Neural cell (in vitro differentiated cells): Measurements from ENCODE around the gene LDB2. TPM values are rescaled to one million over a fixed set of nuclear protein-coding genes. Genes with fewer than 3 reads are reported as not detected.

Experiments used
- H2AFZ ChIP-seq: fragments of 200-600, 300-800 bp; sonication (generic), shearing (Covaris generic); 2 replicates; pipeline ENCODE4 v1.6.0; 2014; ENCODE audit warnings: low read depth, mild to moderate bottlenecking, antibody characterized with exemption, low read length, moderate library complexity
- H3F3A ChIP-seq: fragments of 200-600 bp; shearing (Covaris generic); 2 replicates; pipeline ENCODE4 v1.6.1; 2016; ENCODE audit warnings: mild to moderate bottlenecking, moderate library complexity, mixed read lengths, antibody characterized with exemption, low read length; ENCODE audit not compliant: insufficient read depth, poor library complexity, severe bottlenecking
- H3K27ac ChIP-seq: fragments of 200-600, 300-800 bp; sonication (generic), shearing (Covaris generic); 2 replicates; pipeline ENCODE4 v1.5.1; 2014; ENCODE audit warnings: mild to moderate bottlenecking, low read length, moderate library complexity
- H3K27me3 ChIP-seq: fragments of 300-800, 200-600 bp; sonication (generic), shearing (Covaris generic); 2 replicates; pipeline ENCODE4 v1.6.0; 2014; ENCODE audit warnings: mild to moderate bottlenecking, low read depth, low read length, moderate library complexity; ENCODE audit not compliant: insufficient read depth
- H3K36me3 ChIP-seq: fragments of 300-800, 200-600 bp; sonication (generic), shearing (Covaris generic); 2 replicates; pipeline ENCODE4 v1.5.1; 2014; ENCODE audit warnings: mild to moderate bottlenecking, antibody characterized with exemption, low read length, moderate library complexity; ENCODE audit not compliant: insufficient read depth
- H3K4me2 ChIP-seq: fragments of 300-800, 200-600 bp; sonication (generic), shearing (Covaris generic); 2 replicates; pipeline ENCODE4 v1.6.0; 2014; ENCODE audit warnings: mild to moderate bottlenecking, low read length
- H3K4me3 ChIP-seq: fragments of 300-800, 200-600 bp; sonication (generic), shearing (Covaris generic); 2 replicates; pipeline ENCODE4 v1.5.1; 2014; ENCODE audit warnings: mild to moderate bottlenecking, low read length, moderate library complexity
- H3K79me2 ChIP-seq: fragments of 200-600 bp; shearing (Covaris generic); replicated peaks from 2 replicates; pipeline ENCODE4 v1.6.0; 2014; ENCODE audit warnings: mild to moderate bottlenecking, low read length, moderate library complexity; ENCODE audit not compliant: insufficient read depth
- H3K9ac ChIP-seq: fragments of 300-800, 200-600 bp; sonication (generic), shearing (Covaris generic); 2 replicates; pipeline ENCODE4 v1.6.1; 2016; ENCODE audit warnings: mild to moderate bottlenecking, low read length, mixed read lengths
- H3K9me2 ChIP-seq: fragments of 200-600 bp; shearing (Covaris generic); 2 replicates; pipeline ENCODE4 v1.6.1; 2016; ENCODE audit warnings: mild to moderate bottlenecking, low read length, mixed read lengths; ENCODE audit not compliant: insufficient read depth
- H3K9me3 ChIP-seq: fragments of 200-600, 300-800 bp; sonication (generic), shearing (Covaris generic); 2 replicates; pipeline ENCODE4 v1.6.1; 2016; ENCODE audit warnings: mild to moderate bottlenecking, mixed run types, low read length, moderate library complexity, mixed read lengths
- H4K20me1 ChIP-seq: fragments of 200-600 bp; shearing (Covaris generic); 2 replicates; pipeline ENCODE4 v1.6.1; 2016; ENCODE audit warnings: mild to moderate bottlenecking, mixed run types; ENCODE audit not compliant: insufficient read depth
- EP300 ChIP-seq: fragments of 450-650 bp; conservative IDR thresholded peaks from 2 replicates; pipeline ENCODE4 v1.6.1; 2014; ENCODE audit warnings: antibody characterized with exemption, mild to moderate bottlenecking, moderate library complexity; ENCODE audit not compliant: poor library complexity, severe bottlenecking
- EZH2 ChIP-seq: fragments of 200-600, 300-800 bp; shearing (Covaris generic), sonication (generic); IDR thresholded peaks from 2 replicates; pipeline ENCODE4 v1.6.1; 2014; ENCODE audit warnings: antibody characterized with exemption, low read length, borderline replicate concordance, mild to moderate bottlenecking; ENCODE audit not compliant: insufficient read depth, poor library complexity, severe bottlenecking
- MXI1 ChIP-seq: fragments of 450-650 bp; conservative IDR thresholded peaks from 2 replicates; pipeline ENCODE4 v1.6.1; 2014; ENCODE audit warnings: antibody characterized with exemption, mild to moderate bottlenecking; ENCODE audit not compliant: poor library complexity, severe bottlenecking
- POLR2AphosphoS5 ChIP-seq: IDR thresholded peaks from 2 replicates; pipeline ENCODE4 v1.6.1; 2012
- RAD21 ChIP-seq: fragments of 450-650 bp; conservative IDR thresholded peaks from 2 replicates; pipeline ENCODE4 v1.6.1; 2014; ENCODE audit warnings: antibody characterized with exemption, mild to moderate bottlenecking, moderate library complexity
- REST ChIP-seq: IDR thresholded peaks from 2 replicates; pipeline ENCODE4 v1.6.1; 2012; ENCODE audit warnings: borderline replicate concordance
- SMC3 ChIP-seq: fragments of 450-650 bp; conservative IDR thresholded peaks from 2 replicates; pipeline ENCODE4 v1.6.1; 2014; ENCODE audit warnings: antibody characterized with exemption, mild to moderate bottlenecking, moderate library complexity; ENCODE audit not compliant: poor library complexity
- TAF1 ChIP-seq: IDR thresholded peaks from 2 replicates; pipeline ENCODE4 v1.6.1; 2012; ENCODE audit warnings: low read depth
- polyA plus RNA-seq: library from polyadenylated mRNA; depleted of rRNA; stranded (reverse); fragments of >200 nt; gene quantifications from 2 replicates; pipeline ENCODE4 v1.2.3, GENCODE V29; 2014
- TF ChIP-seq, protein P1 (sequence below): fragments of 450-650 bp; IDR thresholded peaks from 2 replicates; pipeline ENCODE4 v1.5.1; 2014; ENCODE audit warnings: antibody characterized with exemption, mild to moderate bottlenecking, moderate library complexity; ENCODE audit not compliant: poor library complexity, severe bottlenecking

Gene LDB2
- polyA plus RNA-seq, 1 donor from 2014 or later = 58.9 TPM

DNA sequence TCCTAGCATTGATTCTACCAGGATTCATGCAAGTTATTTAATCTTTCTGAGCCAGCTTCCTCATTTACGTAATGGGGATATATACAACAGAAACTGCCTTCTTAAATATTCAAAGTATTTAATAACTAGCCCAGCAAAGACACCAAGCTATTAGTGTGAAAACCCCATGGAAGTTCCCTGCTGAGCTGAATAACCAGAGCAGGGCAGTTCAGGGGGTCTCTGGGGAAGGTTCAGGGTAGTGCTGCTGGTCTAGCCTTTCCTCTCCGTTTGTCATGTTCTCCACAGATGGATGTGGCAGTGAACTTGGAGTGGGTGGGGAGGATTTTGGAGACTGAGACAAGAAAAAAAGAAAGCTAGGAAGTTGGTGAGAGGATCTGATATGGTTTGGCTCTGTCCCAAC lies 431.4 kb downstream of the LDB2 start:
- no peak overlapping the region for H2AFZ ChIP-seq
- H3K9me2 ChIP-seq = no peaks in the 10 kb centered on the region
- no peaks in the 10 kb centered on the region for H4K20me1 ChIP-seq
- H3K36me3 ChIP-seq = no peaks in the 10 kb centered on the region
- no peaks in the 10 kb centered on the region for H3K9me3 ChIP-seq
- H3F3A ChIP-seq = no peaks in the 10 kb centered on the region
- no peaks in the 10 kb centered on the region for H3K79me2 ChIP-seq
- no peak for TF ChIP-seq EP300
- no peak for TF ChIP-seq SMC3
- no peak for TF ChIP-seq REST
- no peak for TF ChIP-seq POLR2AphosphoS5
- no peak for TF ChIP-seq RAD21
- no peaks in the 10 kb centered on the region for H3K27me3 ChIP-seq
- no peak overlapping the region for H3K9ac ChIP-seq
- H3K4me2 ChIP-seq = no peak overlapping the region
- no peak overlapping the region for H3K27ac ChIP-seq
- no peak overlapping the region for H3K4me3 ChIP-seq

DNA sequence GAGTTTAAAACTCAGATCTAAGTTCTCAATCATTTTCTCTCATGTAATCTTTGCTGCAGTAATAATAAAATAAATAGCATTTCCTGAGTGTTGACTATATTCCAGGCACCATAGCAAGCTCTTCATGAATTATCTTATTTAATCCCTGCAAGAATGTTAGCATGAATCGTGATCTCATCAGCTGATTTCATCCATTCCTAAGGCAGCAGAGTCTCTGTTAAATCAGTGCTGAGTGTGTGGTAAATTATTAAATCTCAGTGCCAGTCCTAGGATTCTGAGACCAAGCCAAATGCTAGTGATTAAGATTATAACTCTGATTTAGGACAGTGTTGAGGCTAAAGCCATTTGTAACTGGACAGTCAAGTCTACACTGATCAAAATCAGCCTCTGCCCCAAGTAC lies 431.9 kb downstream of the LDB2 start:
- Histone ChIP-seq H3K27me3 (no peaks in the 10 kb centered on the region), H3K9me2 (no peaks in the 10 kb centered on the region), H3K4me3 (no peak overlapping the region), H3K36me3 (no peaks in the 10 kb centered on the region), H3F3A (no peaks in the 10 kb centered on the region), H3K9ac (no peak overlapping the region), H4K20me1 (no peaks in the 10 kb centered on the region), H2AFZ (no peak overlapping the region), H3K27ac (no peak overlapping the region), H3K4me2 (no peak overlapping the region), H3K79me2 (no peaks in the 10 kb centered on the region), H3K9me3 (no peaks in the 10 kb centered on the region)
- TF ChIP-seq EZH2 (no peak), EP300 (no peak), TAF1 (no peak), POLR2AphosphoS5 (no peak), RAD21 (no peak), SMC3 (no peak), MXI1 (no peak), REST (no peak)
- TF ChIP-seq, protein P1, sequence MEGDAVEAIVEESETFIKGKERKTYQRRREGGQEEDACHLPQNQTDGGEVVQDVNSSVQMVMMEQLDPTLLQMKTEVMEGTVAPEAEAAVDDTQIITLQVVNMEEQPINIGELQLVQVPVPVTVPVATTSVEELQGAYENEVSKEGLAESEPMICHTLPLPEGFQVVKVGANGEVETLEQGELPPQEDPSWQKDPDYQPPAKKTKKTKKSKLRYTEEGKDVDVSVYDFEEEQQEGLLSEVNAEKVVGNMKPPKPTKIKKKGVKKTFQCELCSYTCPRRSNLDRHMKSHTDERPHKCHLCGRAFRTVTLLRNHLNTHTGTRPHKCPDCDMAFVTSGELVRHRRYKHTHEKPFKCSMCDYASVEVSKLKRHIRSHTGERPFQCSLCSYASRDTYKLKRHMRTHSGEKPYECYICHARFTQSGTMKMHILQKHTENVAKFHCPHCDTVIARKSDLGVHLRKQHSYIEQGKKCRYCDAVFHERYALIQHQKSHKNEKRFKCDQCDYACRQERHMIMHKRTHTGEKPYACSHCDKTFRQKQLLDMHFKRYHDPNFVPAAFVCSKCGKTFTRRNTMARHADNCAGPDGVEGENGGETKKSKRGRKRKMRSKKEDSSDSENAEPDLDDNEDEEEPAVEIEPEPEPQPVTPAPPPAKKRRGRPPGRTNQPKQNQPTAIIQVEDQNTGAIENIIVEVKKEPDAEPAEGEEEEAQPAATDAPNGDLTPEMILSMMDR = no peak
